Measurements from ENCODE around the gene HOXB7.
A peak's percentile ranks its signal among the peaks of the same experiment; 100 is the strongest.

The HOXB7 gene

GRCh38 chr17:48636177-48637018 is 25.6 kb upstream of the HOXB7 start:
- peak; percentile 14 for DNase-seq (ENCODE audit: low spot score)

GRCh38 chr17:48634493-48635208 is 23.8 kb upstream of the HOXB7 start:
- no peak for DNase-seq (ENCODE audit: low spot score)

DNA sequence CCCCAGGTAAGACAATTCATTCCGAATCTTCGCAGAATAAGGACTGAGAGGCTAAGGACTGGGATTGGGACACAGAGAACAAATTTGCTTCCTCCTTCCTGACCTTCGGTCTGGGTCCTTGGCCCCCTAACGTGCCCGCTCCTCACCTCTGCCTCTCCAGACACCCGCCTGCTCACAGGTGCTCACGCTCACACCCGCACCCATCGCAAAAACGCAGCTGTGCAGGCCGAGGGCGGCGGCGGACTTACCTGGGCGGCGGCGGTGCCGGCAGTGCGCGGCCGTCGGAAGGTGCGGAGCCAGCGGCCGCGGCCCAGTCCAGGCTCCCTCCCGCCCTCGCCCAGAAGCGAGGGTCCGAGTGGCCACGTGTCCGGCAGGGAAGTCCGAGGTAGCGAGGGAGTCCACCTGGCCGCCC is 22.5 kb upstream of the HOXB7 start:
- no peak for DNase-seq (ENCODE audit: low spot score)

GRCh38 chr17:48632579-48633265 is 21.9 kb upstream of the HOXB7 start:
- DNase-seq (ENCODE audit: low spot score) = no peak

DNA sequence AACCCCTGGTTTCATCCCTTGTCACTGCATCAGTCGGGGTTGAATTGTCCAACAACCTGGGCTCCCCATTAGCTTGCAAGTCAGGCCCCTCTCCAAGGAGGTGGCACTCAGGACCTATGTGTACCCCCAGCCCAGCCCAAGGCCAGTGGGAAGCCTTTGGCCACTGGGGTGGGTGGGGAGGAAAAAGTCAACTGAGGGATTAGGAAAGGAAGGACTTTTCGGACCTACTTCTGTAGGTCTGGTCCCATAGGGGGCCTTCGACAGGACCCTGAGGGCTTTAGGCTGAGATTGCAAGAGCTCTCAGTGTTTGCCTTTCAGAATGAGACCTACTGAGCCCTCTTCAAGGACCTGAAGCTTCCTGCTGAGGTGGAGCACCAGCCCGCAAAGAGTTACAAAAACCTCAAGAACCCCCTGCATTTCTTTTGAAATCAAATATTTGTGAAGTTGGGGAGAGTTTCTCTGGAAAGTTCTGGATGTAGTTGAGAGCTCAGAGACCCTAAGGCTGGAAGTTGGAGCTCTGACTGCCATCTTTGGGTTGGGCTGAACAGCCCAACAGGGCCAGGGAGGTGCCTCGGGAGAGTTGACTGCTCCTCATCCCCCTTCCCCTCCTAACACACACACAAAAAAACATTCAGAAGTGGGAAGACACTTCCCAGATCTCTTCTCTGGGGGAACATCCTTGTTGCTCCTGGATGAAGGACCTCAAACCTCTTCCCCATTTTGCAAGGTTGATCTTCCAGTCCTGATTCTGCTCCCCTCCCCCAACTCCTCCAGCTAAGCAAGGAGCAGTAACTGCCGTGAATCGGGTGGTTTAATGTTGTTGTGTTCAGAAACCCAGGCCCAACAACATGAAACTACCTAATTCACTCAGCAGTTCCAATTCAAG is 21.1 kb upstream of the HOXB7 start:
- DNase-seq (ENCODE audit: low spot score) = no peak

DNA sequence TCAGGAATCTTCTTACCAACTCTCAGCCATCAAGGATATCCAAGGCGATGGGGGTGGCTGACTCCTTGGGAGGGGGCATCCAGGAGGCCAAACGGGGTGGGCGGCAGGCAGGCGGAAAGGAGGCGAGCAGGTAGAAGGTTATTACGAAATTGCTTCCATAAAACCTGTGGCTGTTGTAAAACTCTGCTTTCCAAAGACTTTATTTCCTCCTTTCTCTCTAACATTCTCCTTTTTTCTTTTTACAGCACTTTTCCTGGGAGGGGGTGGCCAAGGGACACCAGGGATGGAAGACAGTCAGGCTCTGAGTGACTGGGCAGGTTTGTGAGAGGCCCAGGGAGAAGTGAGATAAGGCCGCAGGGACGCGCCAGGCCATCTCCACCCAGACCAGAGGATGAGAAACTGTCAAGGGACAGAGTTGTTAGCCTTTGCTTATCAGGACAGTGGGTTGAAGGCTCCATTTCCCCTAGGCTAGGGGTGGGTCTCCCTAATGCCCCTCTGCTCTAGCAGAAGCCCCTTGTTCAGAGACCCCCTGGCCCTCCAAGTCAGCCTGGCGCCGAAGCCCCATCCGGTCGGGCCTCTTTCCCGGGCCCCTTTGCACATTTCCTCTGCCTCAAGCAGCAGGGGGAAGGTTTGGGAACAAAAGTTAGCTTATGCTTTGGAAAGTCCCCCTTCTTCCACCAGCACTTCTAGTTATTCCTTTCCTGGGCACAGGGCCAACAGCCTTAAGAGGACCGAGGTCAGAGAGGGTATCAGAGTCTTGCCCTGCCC is 20.3 kb upstream of the HOXB7 start:
- no peak for DNase-seq (ENCODE audit: low spot score)

GRCh38 chr17:48630009-48630924 is 19.4 kb upstream of the HOXB7 start:
- DNase-seq (ENCODE audit: low spot score) = no peak

DNA sequence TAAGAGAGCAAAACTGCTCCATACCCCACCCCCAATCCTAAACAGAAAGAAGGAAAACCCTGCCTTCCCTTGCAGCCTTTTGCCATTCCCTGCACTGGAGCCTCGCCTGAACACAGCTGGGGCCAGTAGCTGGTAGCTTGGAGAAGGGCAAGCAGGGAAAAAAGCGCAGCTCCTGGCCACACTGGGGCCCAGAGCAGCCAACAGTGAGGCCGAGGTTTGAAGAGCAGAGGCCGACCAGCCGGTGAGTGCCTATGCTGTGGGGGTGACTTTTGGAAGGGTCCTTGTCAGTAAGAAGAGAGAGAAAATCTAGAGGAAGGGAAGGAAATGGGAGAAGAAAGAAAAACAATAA is 18.6 kb upstream of the HOXB7 start:
- no peak for DNase-seq (ENCODE audit: low spot score)

DNA sequence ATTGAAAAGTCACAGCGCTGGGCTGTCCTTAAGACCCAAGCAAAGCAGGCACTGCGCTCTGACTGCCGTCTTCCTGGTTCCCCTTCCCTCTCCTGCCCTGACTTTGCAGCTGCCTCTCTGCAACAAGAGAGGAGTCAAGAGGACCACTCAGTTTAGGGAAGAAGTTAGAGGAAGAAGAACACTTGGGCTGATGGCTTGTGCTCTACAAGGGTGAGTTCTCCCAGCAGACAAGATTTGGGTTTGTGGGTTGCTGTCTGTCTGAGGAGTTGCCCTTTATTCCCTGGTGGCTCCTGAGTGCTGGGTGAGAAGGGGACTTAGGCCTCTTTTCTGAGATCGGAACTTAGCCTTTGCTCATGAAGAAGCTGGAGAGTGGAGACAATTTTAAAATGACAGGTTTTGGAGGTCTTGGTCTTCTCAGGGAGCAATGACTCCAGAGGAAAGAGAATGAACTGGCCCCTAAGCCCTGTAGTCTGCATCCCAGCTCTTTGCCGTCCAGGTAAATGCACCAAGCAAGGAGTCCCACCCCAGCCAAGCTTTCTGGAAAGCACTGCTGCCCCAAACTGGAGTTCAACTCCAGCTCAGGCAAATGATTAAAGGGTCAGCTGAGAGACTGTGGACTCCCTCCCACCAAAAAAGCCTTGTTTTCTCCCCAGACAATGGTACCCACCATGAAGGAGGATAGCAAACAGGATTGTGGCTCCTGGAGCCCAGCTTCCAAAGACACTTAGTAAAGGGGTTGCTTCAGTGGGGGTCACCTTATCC is 18.0 kb upstream of the HOXB7 start:
- peak; percentile 14 for DNase-seq (ENCODE audit: low spot score)

DNA sequence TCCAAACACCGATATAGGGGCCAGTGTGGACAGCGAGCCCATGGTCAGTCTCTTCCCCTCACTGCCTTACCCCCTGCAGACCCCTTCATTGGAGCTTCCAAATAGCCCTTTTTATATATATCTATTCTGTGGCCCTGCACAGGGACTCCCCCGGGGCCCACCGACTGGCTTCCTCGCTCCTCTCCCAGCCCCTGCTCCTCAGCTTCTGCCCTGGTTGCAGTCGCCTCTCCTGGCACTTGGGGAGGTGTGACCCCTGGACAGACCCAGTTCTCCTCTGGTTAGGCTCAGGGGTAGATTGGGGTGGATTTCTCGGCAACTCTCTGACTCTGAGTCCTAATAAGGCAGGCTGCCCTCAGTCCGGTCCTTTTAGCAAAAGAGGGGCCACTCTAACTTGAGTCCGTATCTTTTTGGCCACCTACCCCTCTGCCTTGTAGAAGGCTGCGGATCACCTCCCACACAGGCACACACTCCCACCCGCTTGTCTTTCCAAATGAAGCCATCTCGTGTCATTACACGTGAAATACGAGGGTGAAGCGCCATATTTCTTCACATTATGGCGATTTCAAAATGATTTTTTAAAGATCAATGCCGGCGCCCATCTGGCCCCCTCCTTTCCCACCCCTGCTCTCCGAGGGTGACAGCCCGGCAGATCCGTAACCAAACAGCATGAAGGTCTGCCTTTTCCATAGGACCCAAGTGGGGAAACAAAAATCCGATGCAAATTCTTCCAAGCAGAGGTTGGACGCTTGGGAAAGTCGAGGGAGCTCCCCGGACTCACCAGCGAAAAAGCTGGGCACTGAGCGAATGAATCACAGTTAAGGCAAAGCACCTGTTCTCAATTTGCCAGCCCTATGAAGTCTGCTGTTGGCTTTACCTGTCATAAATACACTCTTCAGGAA is 17.1 kb upstream of the HOXB7 start:
- no peak for DNase-seq (ENCODE audit: low spot score)

GRCh38 chr17:48627118-48627597 is 16.3 kb upstream of the HOXB7 start:
- no peak for DNase-seq (ENCODE audit: low spot score)

- DNase-seq (ENCODE audit: low spot score) = no peak
Observed at GRCh38 chr17:48626245-48627117, 15.7 kb upstream of the HOXB7 start, which contains the start of gene HOXB9. TSS of gene HOXB9 (minus strand) at chr17:48626358. CDS start at chr17:48626269, 89 bp downstream.

DNA sequence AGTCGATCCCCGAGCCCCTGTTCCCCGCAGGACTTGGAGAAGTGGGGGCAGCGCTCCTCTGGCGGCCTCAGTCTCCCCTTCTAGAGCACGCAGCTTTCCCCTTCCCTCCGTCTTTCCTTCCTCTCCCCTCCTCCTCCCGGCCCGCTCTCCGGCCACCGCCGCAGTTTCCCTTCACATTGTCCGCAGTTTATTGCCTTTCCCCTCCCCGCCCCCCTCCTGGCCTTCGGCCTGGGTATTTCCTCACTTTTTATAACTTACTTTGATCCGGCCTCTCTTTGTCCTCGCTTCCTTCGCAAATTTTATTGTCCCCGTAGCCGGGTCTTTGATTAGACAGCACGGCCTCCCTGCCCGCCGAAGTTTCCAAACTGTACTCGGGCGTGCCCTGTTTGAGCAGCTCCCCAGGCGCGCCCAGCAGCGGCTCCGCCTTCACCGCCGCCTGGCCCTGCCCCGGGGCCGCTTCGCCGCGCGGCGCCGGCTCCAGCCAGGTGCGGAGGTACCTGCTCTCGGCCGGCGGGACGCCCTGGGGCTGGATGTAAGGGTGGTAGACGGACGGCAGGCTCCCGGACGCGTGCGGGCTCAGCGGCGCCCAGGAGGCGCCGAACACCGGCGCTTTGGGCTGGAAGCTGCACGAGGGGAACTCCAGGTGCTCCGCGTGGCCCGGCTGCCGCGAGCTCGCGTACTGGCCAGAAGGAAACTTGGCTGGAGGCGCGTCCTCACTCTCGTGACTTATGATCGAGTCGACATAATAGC is 14.9 kb upstream of the HOXB7 start:
- no peak for DNase-seq (ENCODE audit: low spot score)

GRCh38 chr17:48624544-48625494 is 14.0 kb upstream of the HOXB7 start:
- no peak for DNase-seq (ENCODE audit: low spot score)

GRCh38 chr17:48624118-48624517 is 13.3 kb upstream of the HOXB7 start:
- no peak for DNase-seq (ENCODE audit: low spot score)
